Measurements from ENCODE around the gene ZNF808. TPM values are rescaled to one million over a fixed set of nuclear protein-coding genes. Genes with fewer than 3 reads are reported as not detected.
"Not testable (repeated sequence)": the region's sequence is repeated elsewhere in the genome, so short reads cannot be mapped to it uniquely, and the experiment has no call there.

ZNF808 gene
- total and polyA plus RNA-seq, 4 donors = 2.8 to 37.9 (median 12.1) TPM

DNA sequence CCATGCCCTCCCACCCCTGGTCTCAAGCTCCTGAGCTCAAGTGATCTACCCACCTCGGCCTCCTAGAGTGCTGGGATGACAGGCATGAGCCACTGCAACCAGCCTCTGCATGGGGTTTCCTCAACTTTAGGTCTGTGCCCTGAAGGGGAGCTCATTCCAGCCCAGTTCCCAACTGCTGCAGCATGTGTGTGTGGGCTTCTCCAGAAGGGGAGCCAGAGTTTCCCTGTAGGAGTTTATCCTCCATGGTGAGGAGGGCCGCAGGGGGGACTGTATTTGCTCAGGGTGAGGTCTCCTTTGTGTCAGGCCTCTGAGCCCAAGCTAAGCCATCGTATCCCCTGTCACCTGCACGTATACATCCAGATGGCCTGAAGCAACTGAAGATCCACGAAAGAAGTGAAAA lies 11.3 kb upstream of the ZNF808 start:
- no peak for TF ChIP-seq CTCF (IDR thresholded peaks at IDR 0.05; ENCODE audit: control extremely low read depth, extremely low read depth)
- Histone ChIP-seq H3K9ac (ENCODE audit: insufficient read depth in 1 of 2, low read length in 2 of 2) (no peak overlapping the region), H3K9me3 (ENCODE audit: control insufficient read depth in 4 of 4, insufficient read depth in 3 of 4, low read length in 3 of 4) (peaks cover 0 to 49% (median 4%) of the 10 kb centered on the region in 4 donors), H3K27me3 (ENCODE audit: control insufficient read depth in 3 of 3, insufficient read depth in 3 of 3, low read length in 2 of 3) (no peaks in the 10 kb centered on the region), H3K4me1 (ENCODE audit: control insufficient read depth in 5 of 5, insufficient read depth in 5 of 5, low read length in 5 of 5) (no peaks in the 10 kb centered on the region), H3K36me3 (ENCODE audit: control insufficient read depth in 4 of 4, insufficient read depth in 4 of 4, low read length in 4 of 4) (peaks cover 0 to 12% (median 4%) of the 10 kb centered on the region in 4 donors), H3K4me3 (no peak overlapping the region), H3K27ac (ENCODE audit: low read depth in 1 of 2, low read length in 1 of 2) (no peak overlapping the region)
- 85 to 94% methylated on average over 5 of the region's 5 CpGs for WGBS, 2 donors
- DNase-seq = no peak
- ATAC-seq (ENCODE audit: insufficient read depth, low FRiP score) = no peak

GRCh38 chr19:52518646-52519045 lies 8.8 kb upstream of the ZNF808 start:
- Histone ChIP-seq H3K9me3 (ENCODE audit: control insufficient read depth in 4 of 4, insufficient read depth in 3 of 4, low read length in 3 of 4) (peaks cover 0 to 47% (median 1%) of the 10 kb centered on the region in 4 donors), H3K36me3 (ENCODE audit: control insufficient read depth in 4 of 4, insufficient read depth in 4 of 4, low read length in 4 of 4) (no peaks in the 10 kb centered on the region), H3K4me3 (no peak overlapping the region), H3K27ac (ENCODE audit: low read depth in 1 of 2, low read length in 1 of 2) (no peak overlapping the region), H3K27me3 (ENCODE audit: control insufficient read depth in 3 of 3, insufficient read depth in 3 of 3, low read length in 2 of 3) (no peaks in the 10 kb centered on the region), H3K4me1 (ENCODE audit: control insufficient read depth in 5 of 5, insufficient read depth in 5 of 5, low read length in 5 of 5) (no peaks in the 10 kb centered on the region), H3K9ac (ENCODE audit: insufficient read depth in 1 of 2, low read length in 2 of 2) (no peak overlapping the region)
- DNase-seq (no peak), ATAC-seq (ENCODE audit: insufficient read depth, low FRiP score) (no peak)
- 18 to 35% methylated on average over 2 of the region's 2 CpGs for WGBS, 2 donors
- no peak for TF ChIP-seq CTCF (IDR thresholded peaks at IDR 0.05; ENCODE audit: control extremely low read depth, extremely low read depth)

- H3K36me3 ChIP-seq (ENCODE audit: control insufficient read depth in 4 of 4, insufficient read depth in 4 of 4, low read length in 4 of 4); H3K4me3 ChIP-seq; H3K27me3 ChIP-seq (ENCODE audit: control insufficient read depth in 3 of 3, insufficient read depth in 3 of 3, low read length in 2 of 3); H3K9ac ChIP-seq (ENCODE audit: insufficient read depth in 1 of 2, low read length in 2 of 2); ATAC-seq (ENCODE audit: insufficient read depth, low FRiP score); H3K27ac ChIP-seq (ENCODE audit: low read depth in 1 of 2, low read length in 1 of 2); H3K4me1 ChIP-seq (ENCODE audit: control insufficient read depth in 5 of 5, insufficient read depth in 5 of 5, low read length in 5 of 5); DNase-seq: not testable (repeated sequence)
- peaks cover 0 to 48% (median 1%) of the 10 kb centered on the region in 4 donors for H3K9me3 ChIP-seq (ENCODE audit: control insufficient read depth in 4 of 4, insufficient read depth in 3 of 4, low read length in 3 of 4)
- WGBS, 2 donors = 52 to 82% methylated on average over 7 of the region's 7 CpGs
Measured at GRCh38 chr19:52519175-52519574, 8.3 kb upstream of the ZNF808 start.

DNA sequence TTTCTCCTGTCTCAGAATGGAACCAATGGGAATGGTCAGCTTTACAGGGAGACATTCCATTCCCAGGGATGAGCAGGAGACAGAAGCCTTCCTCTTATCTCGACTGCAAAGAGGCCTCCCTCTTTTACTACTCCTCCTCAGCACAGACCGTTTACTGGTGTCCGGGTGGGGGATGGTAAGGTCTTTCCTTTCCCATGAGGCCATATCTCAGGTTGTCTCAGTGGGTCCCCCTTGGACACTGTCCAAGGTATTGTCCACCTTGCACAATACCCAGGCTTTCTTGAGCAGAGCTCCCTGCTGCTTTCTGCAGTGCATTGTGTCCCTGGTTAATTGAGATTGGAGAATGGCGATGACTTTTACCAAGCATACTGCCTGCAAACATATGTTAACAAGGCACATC lies 7.5 kb upstream of the ZNF808 start:
- H3K36me3 ChIP-seq (ENCODE audit: control insufficient read depth in 4 of 4, insufficient read depth in 4 of 4, low read length in 4 of 4) = no peaks in the 10 kb centered on the region
- TF ChIP-seq CTCF (IDR thresholded peaks at IDR 0.05; ENCODE audit: control extremely low read depth, extremely low read depth) = no peak
- H3K27me3 ChIP-seq (ENCODE audit: control insufficient read depth in 3 of 3, insufficient read depth in 3 of 3, low read length in 2 of 3) = no peaks in the 10 kb centered on the region
- peaks cover 0 to 42% (median 0%) of the 10 kb centered on the region in 4 donors for H3K9me3 ChIP-seq (ENCODE audit: control insufficient read depth in 4 of 4, insufficient read depth in 3 of 4, low read length in 3 of 4)
- no peak overlapping the region for H3K4me3 ChIP-seq
- WGBS, 2 donors = 43 to 53% methylated on average over 4 of the region's 4 CpGs
- no peak for ATAC-seq (ENCODE audit: insufficient read depth, low FRiP score)
- no peak for DNase-seq
- no peak overlapping the region for H3K9ac ChIP-seq (ENCODE audit: insufficient read depth in 1 of 2, low read length in 2 of 2)
- H3K27ac ChIP-seq (ENCODE audit: low read depth in 1 of 2, low read length in 1 of 2) = no peak overlapping the region
- H3K4me1 ChIP-seq (ENCODE audit: control insufficient read depth in 5 of 5, insufficient read depth in 5 of 5, low read length in 5 of 5) = no peaks in the 10 kb centered on the region
